Measurements from ENCODE around the gene MMP26.

- TF ChIP-seq CTCF (IDR thresholded peaks at IDR 0.05; ENCODE audit: low read depth, low read length, poor library complexity, severe bottlenecking) (no peak), EZH2phosphoT487 (IDR thresholded peaks at IDR 0.05; ENCODE audit: borderline replicate concordance, low read length) (no peak)
Measured at GRCh38 chr11:4664786-4665185, 39.8 kb upstream of the MMP26 start.
